ENCODE measurements around the gene TMEM213. TPM values are rescaled to one million over a fixed set of nuclear protein-coding genes. Genes with fewer than 3 reads are reported as not detected.

Gene TMEM213
- polyA plus RNA-seq, 1 donor (not counting 4 experiments of a cell fraction or from before 2014, with no cell fraction given) = not detected

- Histone ChIP-seq H3K9me1 (ENCODE audit: control insufficient read depth, extremely low read depth, insufficient read depth, low read length) (no peaks in the 10 kb centered on the region), H3K9me3 (ENCODE audit: control insufficient read depth, low read depth, low read length) (no peaks in the 10 kb centered on the region), H3K27me3 (ENCODE audit: control insufficient read depth, extremely low read depth, insufficient read depth, low read length) (no peaks in the 10 kb centered on the region), H3K27ac (ENCODE audit: control insufficient read depth, insufficient read depth, low read length) (no peak overlapping the region), H4K20me1 (ENCODE audit: control insufficient read depth, extremely low read depth, insufficient read depth, low read length) (no peaks in the 10 kb centered on the region), H3K79me2 (ENCODE audit: control insufficient read depth, insufficient read depth, low read length) (no peaks in the 10 kb centered on the region), H3K36me3 (ENCODE audit: control insufficient read depth in 2 of 2, extremely low read depth in 1 of 2, insufficient read depth in 2 of 2, low read length in 2 of 2) (no peaks in the 10 kb centered on the region), H3K4me3 (ENCODE audit: control insufficient read depth in 2 of 3, extremely low read depth in 1 of 3, insufficient read depth in 2 of 3, low read depth in 1 of 3, low read length in 3 of 3) (no peak overlapping the region), H3K9ac (ENCODE audit: control insufficient read depth, extremely low read depth, insufficient read depth, low read length) (no peak overlapping the region), H2AFZ (ENCODE audit: control insufficient read depth, low read length) (no peak overlapping the region), H3K4me1 (ENCODE audit: control insufficient read depth, extremely low read depth, insufficient read depth, low read length) (no peaks in the 10 kb centered on the region), H3K4me2 (ENCODE audit: control insufficient read depth, extremely low read depth, insufficient read depth, low read depth, low read length) (no peak overlapping the region)
- FAIRE-seq (no peak), DNase-seq (ENCODE audit: low read depth, low spot score) (no peak)
- TF ChIP-seq CTCF (optimal IDR thresholded peaks at IDR 0.05 in 1 of 3, IDR thresholded peaks at IDR 0.05 in 1 of 3, conservative IDR thresholded peaks at IDR 0.05 in 1 of 3; ENCODE audit: extremely low read depth in 1 of 3, insufficient read depth in 2 of 3, low read length in 3 of 3) (no peak), EZH2 (IDR thresholded peaks at IDR 0.05; ENCODE audit: low read length) (no peak)
- dilution Hi-C loops (cut with MboI; ENCODE audit: extremely low pct_ligation_motif_present, low sequenced_read_pairs) = no loop called here
Observed at GRCh38 chr7:138835087-138835486, 37.3 kb downstream of the TMEM213 start.

GRCh38 chr7:138837627-138838026 lies 39.8 kb downstream of the TMEM213 start:
- Histone ChIP-seq H3K9me1 (ENCODE audit: control insufficient read depth, extremely low read depth, insufficient read depth, low read length) (no peaks in the 10 kb centered on the region), H3K36me3 (ENCODE audit: control insufficient read depth in 2 of 2, extremely low read depth in 1 of 2, insufficient read depth in 2 of 2, low read length in 2 of 2) (no peaks in the 10 kb centered on the region), H3K27ac (ENCODE audit: control insufficient read depth, insufficient read depth, low read length) (no peak overlapping the region), H3K9ac (ENCODE audit: control insufficient read depth, extremely low read depth, insufficient read depth, low read length) (no peak overlapping the region), H4K20me1 (ENCODE audit: control insufficient read depth, extremely low read depth, insufficient read depth, low read length) (no peaks in the 10 kb centered on the region), H3K4me1 (ENCODE audit: control insufficient read depth, extremely low read depth, insufficient read depth, low read length) (no peaks in the 10 kb centered on the region), H3K79me2 (ENCODE audit: control insufficient read depth, insufficient read depth, low read length) (no peaks in the 10 kb centered on the region), H3K4me3 (ENCODE audit: control insufficient read depth in 2 of 3, extremely low read depth in 1 of 3, insufficient read depth in 2 of 3, low read depth in 1 of 3, low read length in 3 of 3) (no peak overlapping the region), H3K27me3 (ENCODE audit: control insufficient read depth, extremely low read depth, insufficient read depth, low read length) (no peaks in the 10 kb centered on the region), H3K4me2 (ENCODE audit: control insufficient read depth, extremely low read depth, insufficient read depth, low read depth, low read length) (no peak overlapping the region), H2AFZ (ENCODE audit: control insufficient read depth, low read length) (no peak overlapping the region), H3K9me3 (ENCODE audit: control insufficient read depth, low read depth, low read length) (no peaks in the 10 kb centered on the region)
- dilution Hi-C loops (cut with MboI; ENCODE audit: extremely low pct_ligation_motif_present, low sequenced_read_pairs) = no loop called here
- TF ChIP-seq CTCF (optimal IDR thresholded peaks at IDR 0.05 in 1 of 3, IDR thresholded peaks at IDR 0.05 in 1 of 3, conservative IDR thresholded peaks at IDR 0.05 in 1 of 3; ENCODE audit: extremely low read depth in 1 of 3, insufficient read depth in 2 of 3, low read length in 3 of 3) (no peak), EZH2 (IDR thresholded peaks at IDR 0.05; ENCODE audit: low read length) (no peak)
- DNase-seq (ENCODE audit: low read depth, low spot score) (no peak), FAIRE-seq (no peak)

Data from keratinocyte (primary cell).